Chondrocyte (in vitro differentiated cells): Measurements from ENCODE around the gene TMEM165. TPM values are rescaled to one million over a fixed set of nuclear protein-coding genes. Genes with fewer than 3 reads are reported as not detected.

ENCODE experiments used
- DNase-seq: peaks from one replicate; pipeline ENCODE4 v3.0.0; 2021; ENCODE audit warnings: mixed read lengths, low spot score
- H3K27ac Mint-ChIP-seq: one replicate; pipeline ENCODE4 v1.8.0; 2021; ENCODE audit warnings: mild to moderate bottlenecking, moderate library complexity, mixed read lengths; ENCODE audit not compliant: unreplicated experiment
- H3K27me3 Mint-ChIP-seq: 2 replicates; pipeline ENCODE4 v1.8.0; 2021; ENCODE audit warnings: low read depth, mixed read lengths
- H3K36me3 Mint-ChIP-seq: 2 replicates; pipeline ENCODE4 v1.8.0; 2021; ENCODE audit warnings: low read depth, mixed read lengths
- H3K4me1 Mint-ChIP-seq: 2 replicates; pipeline ENCODE4 v1.8.0; 2021; ENCODE audit warnings: low read depth, mild to moderate bottlenecking, mixed read lengths
- H3K4me3 Mint-ChIP-seq: one replicate; pipeline ENCODE4 v1.8.0; 2021; ENCODE audit warnings: mild to moderate bottlenecking, moderate library complexity, mixed read lengths; ENCODE audit not compliant: unreplicated experiment
- H3K9me3 Mint-ChIP-seq: 2 replicates; pipeline ENCODE4 v1.8.0; 2021; ENCODE audit warnings: low read depth, mixed read lengths
- total RNA-seq: library from RNA; stranded (reverse); gene quantifications from 3 replicates; pipeline ENCODE4 v1.2.1, GENCODE V29; 2021
- TF ChIP-seq, protein P1 (sequence below): fragments of 200-600 bp; sonication (generic); IDR thresholded peaks from 2 replicates; pipeline ENCODE4 v1.5.0; 2021; ENCODE audit warnings: antibody characterized with exemption, mild to moderate bottlenecking, moderate library complexity

The TMEM165 gene
- total RNA-seq, 1 donor from 2014 or later: 111 TPM

DNA sequence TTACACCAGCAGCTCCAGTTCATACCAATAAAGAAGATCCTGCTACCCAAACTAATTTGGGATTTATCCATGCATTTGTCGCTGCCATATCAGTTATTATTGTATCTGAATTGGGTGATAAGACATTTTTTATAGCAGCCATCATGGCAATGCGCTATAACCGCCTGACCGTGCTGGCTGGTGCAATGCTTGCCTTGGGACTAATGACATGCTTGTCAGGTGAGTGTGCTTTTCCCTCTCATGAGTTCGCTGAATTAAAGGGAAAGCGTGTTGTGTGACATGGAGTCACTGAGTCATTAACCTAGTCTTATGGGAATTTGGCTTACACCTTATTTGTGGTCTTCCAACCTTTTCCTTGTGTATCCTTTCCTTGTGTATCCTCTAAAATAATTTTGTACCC, 15.9 kb downstream of the TMEM165 start:
- peak overlapping the region; percentile 13 for H3K27ac Mint-ChIP-seq

DNA sequence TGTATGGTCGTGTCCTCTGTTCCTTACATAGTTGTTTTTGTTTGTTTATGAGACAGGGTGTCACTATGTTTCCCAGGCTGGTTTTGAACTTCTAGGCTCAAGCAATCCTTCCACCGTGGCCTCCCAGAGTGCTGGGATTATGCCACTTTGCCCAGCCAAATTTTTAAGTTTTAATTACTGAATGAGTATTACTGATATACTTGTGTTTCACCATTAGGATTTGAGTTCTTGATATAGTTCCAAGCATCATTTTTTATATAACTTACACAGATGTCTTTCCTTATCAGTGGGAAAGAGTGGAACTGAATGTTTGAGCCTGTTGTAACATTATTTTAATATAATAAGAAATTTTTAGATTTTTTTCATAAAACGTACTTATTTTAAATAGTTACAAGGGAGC, 20.4 kb downstream of the TMEM165 start:
- TF ChIP-seq, protein P1, sequence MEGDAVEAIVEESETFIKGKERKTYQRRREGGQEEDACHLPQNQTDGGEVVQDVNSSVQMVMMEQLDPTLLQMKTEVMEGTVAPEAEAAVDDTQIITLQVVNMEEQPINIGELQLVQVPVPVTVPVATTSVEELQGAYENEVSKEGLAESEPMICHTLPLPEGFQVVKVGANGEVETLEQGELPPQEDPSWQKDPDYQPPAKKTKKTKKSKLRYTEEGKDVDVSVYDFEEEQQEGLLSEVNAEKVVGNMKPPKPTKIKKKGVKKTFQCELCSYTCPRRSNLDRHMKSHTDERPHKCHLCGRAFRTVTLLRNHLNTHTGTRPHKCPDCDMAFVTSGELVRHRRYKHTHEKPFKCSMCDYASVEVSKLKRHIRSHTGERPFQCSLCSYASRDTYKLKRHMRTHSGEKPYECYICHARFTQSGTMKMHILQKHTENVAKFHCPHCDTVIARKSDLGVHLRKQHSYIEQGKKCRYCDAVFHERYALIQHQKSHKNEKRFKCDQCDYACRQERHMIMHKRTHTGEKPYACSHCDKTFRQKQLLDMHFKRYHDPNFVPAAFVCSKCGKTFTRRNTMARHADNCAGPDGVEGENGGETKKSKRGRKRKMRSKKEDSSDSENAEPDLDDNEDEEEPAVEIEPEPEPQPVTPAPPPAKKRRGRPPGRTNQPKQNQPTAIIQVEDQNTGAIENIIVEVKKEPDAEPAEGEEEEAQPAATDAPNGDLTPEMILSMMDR: no peak
- no peak overlapping the region for H3K4me3 Mint-ChIP-seq

More for the DNA sequence above, 15.9 kb downstream of the TMEM165 start:
- TF ChIP-seq, protein P1: no peak
- no peak overlapping the region for H3K4me3 Mint-ChIP-seq
- DNase-seq: no peak
- no peaks in the 10 kb centered on the region for H3K9me3 Mint-ChIP-seq
- peaks cover 12% of the 10 kb centered on the region for H3K36me3 Mint-ChIP-seq
- no peaks in the 10 kb centered on the region for H3K27me3 Mint-ChIP-seq
- peaks cover 42% of the 10 kb centered on the region for H3K4me1 Mint-ChIP-seq

DNA sequence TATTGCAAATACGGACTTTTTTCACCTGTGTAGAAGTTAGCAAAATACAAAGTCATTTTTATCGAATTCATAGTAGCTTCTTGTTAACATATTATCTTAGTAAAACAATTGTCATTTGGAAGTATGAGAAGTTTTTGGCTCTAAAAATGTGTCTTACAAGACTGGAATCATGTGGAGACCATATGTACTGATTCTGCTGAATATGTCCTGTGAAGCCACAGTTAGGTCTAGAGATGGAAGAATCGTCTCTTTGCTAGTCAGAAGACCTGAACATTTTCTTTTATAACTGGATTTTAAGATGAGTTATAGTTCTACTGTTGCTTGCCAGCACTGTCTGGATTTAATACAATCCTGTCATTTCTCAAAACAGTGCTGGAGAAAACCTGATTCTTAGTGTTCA, 29.0 kb downstream of the TMEM165 start:
- Mint-ChIP-seq H3K9me3 (no peaks in the 10 kb centered on the region), H3K27me3 (no peaks in the 10 kb centered on the region), H3K4me1 (peaks cover 18% of the 10 kb centered on the region), H3K27ac (peak overlapping the region; percentile 12), H3K4me3 (no peak overlapping the region), H3K36me3 (peaks cover 42% of the 10 kb centered on the region)
- TF ChIP-seq, protein P1: no peak
- DNase-seq: no peak

More for the DNA sequence above, 20.4 kb downstream of the TMEM165 start:
- Mint-ChIP-seq H3K27ac (no peak overlapping the region), H3K36me3 (peaks cover 26% of the 10 kb centered on the region), H3K4me1 (peaks cover 8% of the 10 kb centered on the region), H3K27me3 (no peaks in the 10 kb centered on the region), H3K9me3 (no peaks in the 10 kb centered on the region)
- DNase-seq: no peak

DNA sequence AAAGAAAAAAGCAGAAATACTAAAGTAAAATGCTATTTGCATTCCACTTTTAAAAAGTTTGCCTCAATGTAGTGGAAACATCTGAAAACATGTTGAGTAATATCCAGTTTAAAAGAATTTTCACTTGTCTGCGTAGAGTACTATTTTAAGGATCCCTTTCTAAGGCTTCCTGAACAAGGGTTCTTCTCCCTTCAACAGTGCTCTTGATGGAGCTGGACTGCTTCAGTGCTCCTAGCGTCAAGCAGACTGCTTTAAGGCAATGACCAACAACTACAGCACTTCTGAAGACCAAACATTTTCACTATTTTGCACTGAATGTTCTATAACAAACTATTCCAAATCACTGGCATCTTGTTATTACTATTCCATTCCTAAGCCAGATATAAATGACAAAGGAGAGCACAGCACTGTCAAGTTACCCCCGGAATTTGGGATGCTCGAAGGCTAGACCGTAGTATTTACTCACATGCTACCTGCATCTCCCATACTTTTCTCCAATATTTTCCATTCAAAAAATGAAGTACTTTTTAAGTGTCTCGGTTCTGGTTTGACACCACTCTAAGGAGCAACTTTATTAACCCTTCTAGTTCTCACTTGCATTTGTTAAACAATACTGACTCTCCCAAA, 36.1 kb downstream of the TMEM165 start:
- DNase-seq: no peak
- H3K4me1 Mint-ChIP-seq: peaks cover 9% of the 10 kb centered on the region
- no peak overlapping the region for H3K27ac Mint-ChIP-seq

DNA sequence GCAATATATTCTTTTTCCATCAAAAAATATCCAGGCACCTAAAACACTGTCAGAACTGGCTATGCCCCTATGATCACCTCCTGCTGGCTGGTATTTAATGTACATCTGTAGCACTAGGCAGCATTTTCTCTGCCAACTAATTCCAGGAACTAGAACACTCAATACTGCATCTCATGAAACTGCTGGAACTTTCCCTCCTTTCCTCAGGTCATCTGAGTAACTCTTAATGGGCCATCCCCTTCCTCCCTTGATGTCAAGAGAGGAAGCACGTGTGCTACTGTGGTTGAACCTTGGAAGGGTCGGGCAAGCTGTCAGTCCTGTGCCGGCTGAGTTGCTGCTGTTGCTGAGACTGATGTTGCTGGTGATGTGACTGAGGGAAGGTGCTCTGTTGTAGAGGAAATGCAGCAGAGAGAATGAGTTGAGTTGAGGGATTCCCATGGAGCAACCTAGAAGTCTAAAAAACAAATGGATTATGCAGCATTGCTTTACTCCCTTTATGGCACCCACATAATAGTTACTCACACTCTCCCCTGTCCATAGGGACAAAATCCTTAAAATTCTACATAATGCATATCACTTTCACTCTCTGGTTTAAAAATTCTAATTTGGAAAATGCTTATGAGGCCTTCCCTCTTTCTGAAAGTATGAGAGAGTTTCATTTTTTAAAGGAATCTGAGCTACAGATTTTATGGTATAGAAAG, 39.5 kb downstream of the TMEM165 start:
- no peak overlapping the region for H3K4me3 Mint-ChIP-seq
- H3K27me3 Mint-ChIP-seq: no peaks in the 10 kb centered on the region
- DNase-seq: no peak
- H3K9me3 Mint-ChIP-seq: no peaks in the 10 kb centered on the region
- peaks cover 12% of the 10 kb centered on the region for H3K4me1 Mint-ChIP-seq
- peaks cover 16% of the 10 kb centered on the region for H3K36me3 Mint-ChIP-seq
- TF ChIP-seq, protein P1: peak; percentile 70
- H3K27ac Mint-ChIP-seq: peak overlapping the region; percentile 68

More for the DNA sequence above, 36.1 kb downstream of the TMEM165 start:
- Mint-ChIP-seq H3K9me3 (no peaks in the 10 kb centered on the region), H3K4me3 (no peak overlapping the region), H3K36me3 (peaks cover 13% of the 10 kb centered on the region), H3K27me3 (no peaks in the 10 kb centered on the region)
- TF ChIP-seq, protein P1: no peak
